Vein endothelial cell (primary cell): ENCODE measurements around the gene ATF5. TPM values are rescaled to one million over a fixed set of nuclear protein-coding genes. Genes with fewer than 3 reads are reported as not detected.

Experiments used
- total RNA-seq: library from RNA; depleted of rRNA; stranded (reverse); fragments of >200 nt; gene quantifications from 2 replicates; pipeline ENCODE4 v1.2.3, GENCODE V29; 2012

ATF5 gene, protein sequence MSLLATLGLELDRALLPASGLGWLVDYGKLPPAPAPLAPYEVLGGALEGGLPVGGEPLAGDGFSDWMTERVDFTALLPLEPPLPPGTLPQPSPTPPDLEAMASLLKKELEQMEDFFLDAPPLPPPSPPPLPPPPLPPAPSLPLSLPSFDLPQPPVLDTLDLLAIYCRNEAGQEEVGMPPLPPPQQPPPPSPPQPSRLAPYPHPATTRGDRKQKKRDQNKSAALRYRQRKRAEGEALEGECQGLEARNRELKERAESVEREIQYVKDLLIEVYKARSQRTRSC
- 18.6 and 19.5 TPM in 2 replicates for total RNA-seq

DNA sequence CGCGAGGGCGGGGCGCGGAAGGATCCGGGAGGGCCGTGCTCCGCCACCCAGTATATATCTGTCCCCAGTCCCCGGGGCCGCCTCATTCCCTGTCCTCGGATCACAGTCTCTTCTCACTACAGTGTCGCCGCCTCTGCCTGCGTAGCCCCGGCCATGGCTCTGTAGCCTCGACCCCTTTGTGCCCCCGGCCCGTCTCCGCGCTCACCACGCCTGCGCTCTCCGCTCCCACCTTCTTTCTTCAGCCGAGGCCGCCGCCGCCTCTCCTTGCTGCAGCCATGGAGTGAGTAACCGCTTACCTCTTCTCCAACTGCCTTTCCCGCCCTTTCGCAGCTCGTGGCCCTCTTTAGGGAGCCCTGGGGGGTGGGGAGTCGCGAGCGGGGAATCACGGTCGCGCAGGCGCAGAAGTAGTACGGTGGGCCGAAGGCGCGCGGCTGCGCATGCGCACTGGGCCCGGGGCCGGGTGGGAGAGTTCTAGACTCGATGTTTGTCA, at the start of gene ATF5, which contains the start of gene NUP62:
ATF5 (plus strand) TSS at position 85 of the 490 bp plus-strand sequence. CDS start 1,646 bp downstream, outside the sequence.
NUP62 (minus strand) TSS at position 384 of the 490 bp plus-strand sequence. CDS start 19,697 bp downstream, outside the sequence.

DNA sequence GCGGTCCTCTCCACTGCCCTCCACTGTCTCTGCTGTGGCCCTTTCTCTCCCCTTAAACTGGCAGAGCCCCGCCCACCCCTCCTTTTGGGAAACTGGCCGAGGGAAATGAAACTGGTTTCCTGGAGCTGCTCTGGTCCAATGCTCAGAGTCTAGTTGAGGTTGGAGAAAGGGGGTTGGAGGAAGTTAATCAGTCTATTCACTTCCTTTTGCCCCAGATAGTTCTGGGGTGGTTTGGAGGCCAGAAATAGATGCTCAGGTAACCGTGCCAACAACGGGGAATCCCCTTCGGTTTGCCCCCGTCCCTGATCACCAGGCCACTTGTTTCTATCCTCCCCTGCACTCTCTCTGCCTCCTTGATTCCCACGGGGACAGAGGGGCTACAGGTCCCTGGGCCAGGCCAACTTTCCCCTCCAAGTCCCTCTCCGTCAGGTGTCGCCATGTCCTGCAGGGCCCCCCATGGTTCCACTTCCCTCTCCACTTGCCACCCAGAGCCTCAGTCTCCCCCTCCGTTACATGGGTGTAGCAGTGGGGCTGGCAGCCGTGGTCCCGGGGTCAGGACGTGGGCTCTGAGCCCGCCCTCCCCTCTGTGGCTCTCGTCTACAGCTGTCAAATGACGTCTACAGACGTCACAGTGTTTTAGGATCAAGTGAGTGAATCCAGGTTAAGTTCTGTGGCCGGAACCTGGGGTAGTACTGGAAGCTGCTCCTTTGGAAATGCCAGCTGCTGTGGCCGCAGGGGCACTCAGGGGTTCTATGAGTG, 32.0 kb upstream of the ATF5 start, which contains the start of gene IL4I1:
IL4I1 (minus strand) TSS at position 25 of the 759 bp plus-strand sequence. CDS start 727 bp downstream, outside the sequence.

DNA sequence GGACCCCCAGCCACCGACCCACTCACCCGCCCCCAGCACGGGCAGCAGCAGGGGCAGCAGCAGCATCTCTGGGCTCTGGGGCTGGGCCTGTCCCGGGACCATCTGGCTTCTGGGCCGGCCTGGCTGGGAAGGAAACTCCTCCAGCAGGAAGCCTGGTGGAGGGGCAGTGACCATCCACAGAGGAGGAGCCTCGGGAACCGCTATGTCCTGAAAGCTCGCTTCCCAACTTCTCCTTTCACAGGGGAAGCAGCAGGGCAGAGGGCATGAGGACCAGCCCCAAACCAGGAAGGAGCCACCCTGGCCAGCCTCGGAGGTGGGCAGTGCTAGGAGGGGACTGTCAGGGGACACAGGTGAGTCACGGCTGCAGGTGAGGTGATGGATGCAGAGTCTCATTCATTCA, 32.0 kb downstream of the ATF5 start, which contains the start of gene SIGLEC11:
SIGLEC11 (minus strand) TSS at position 193 of the 400 bp plus-strand sequence; CDS start at position 102, 91 bp downstream.

Other genes with a start within 250 kb of the ATF5 start
- 0.98 and 1.9 TPM in 2 replicates for gene ADM5, start 239.6 kb upstream of the ATF5 start, total RNA-seq
- gene CPT1C, start 238.1 kb upstream of the ATF5 start, total RNA-seq = 22.9 and 25.0 TPM in 2 replicates
- gene TSKS, start 165.9 kb upstream of the ATF5 start, total RNA-seq = not detected in 2 replicates
- 103 and 114 TPM in 2 replicates for gene AP2A1, start 162.2 kb upstream of the ATF5 start, total RNA-seq
- gene FUZ, start 115.9 kb upstream of the ATF5 start, total RNA-seq = 12.3 and 16.7 TPM in 2 replicates
- gene MED25, start 110.9 kb upstream of the ATF5 start, total RNA-seq = 27.0 and 28.1 TPM in 2 replicates
- 43.8 and 78.1 TPM in 2 replicates for gene PTOV1, start 78.0 kb upstream of the ATF5 start, total RNA-seq
- gene PNKP, start 61.6 kb upstream of the ATF5 start, total RNA-seq = 51.5 and 58.5 TPM in 2 replicates
- 11.8 and 12.1 TPM in 2 replicates for gene AKT1S1, start 51.9 kb upstream of the ATF5 start, total RNA-seq
- 12.8 and 15.4 TPM in 2 replicates for gene TBC1D17, start 51.5 kb upstream of the ATF5 start, total RNA-seq
- gene IL4I1, start 32.3 kb upstream of the ATF5 start, total RNA-seq = 2.6 and 6.2 TPM in 2 replicates
- gene NUP62, start 299 bp downstream of the ATF5 start, total RNA-seq = 46.4 and 51.3 TPM in 2 replicates
- gene SIGLEC11, start 32.0 kb downstream of the ATF5 start, total RNA-seq = not detected in 2 replicates
- 30.8 and 32.3 TPM in 2 replicates for gene VRK3, start 96.2 kb downstream of the ATF5 start, total RNA-seq
- 8.8 and 10.1 TPM in 2 replicates for gene ZNF473, start 96.8 kb downstream of the ATF5 start, total RNA-seq
- not detected in 2 replicates for gene IZUMO2, start 234.1 kb downstream of the ATF5 start, total RNA-seq